H1 (cell line): ENCODE measurements around the gene SHC3. TPM values are rescaled to one million over a fixed set of nuclear protein-coding genes. Genes with fewer than 3 reads are reported as not detected.

Experiments used
- CTCF ChIA-PET: fragments of 300-600 bp; sonication (Branson Sonifier 250); formaldehyde crosslinking; loops from one replicate; lab custom pipeline; 2021; ENCODE audit not compliant: partially characterized antibody; lab: Charles Lee
- POLR2A ChIA-PET: fragments of 300-600 bp; sonication (Branson Sonifier 250); formaldehyde crosslinking; loops from one replicate; lab custom pipeline; 2021; ENCODE audit warnings: inconsistent platforms; ENCODE audit not compliant: partially characterized antibody; lab: Charles Lee
- DNase-seq, 2 experiments: peaks; one replicate each; pipeline versions ENCODE4 v3.0.0 to v3.0.0-alpha.2; 2010 to 2022; ENCODE audit warnings: low spot score in 2 of 2, low read depth in 1 of 2, mixed read lengths in 1 of 2
- FAIRE-seq: peaks from 2 replicates; lab custom pipeline; 2011; peaks lifted over from hg19 to GRCh38; lab: Jason Lieb, UNC
- H2AFZ ChIP-seq: 2 replicates; pipeline ENCODE4 v1.8.1; 2012; ENCODE audit warnings: low read length, inconsistent platforms
- H2AK5ac ChIP-seq: 2 replicates; pipeline ENCODE4 v1.6.1; 2013; ENCODE audit warnings: low read depth, low read length
- H2BK120ac ChIP-seq: replicated peaks from 2 replicates; pipeline ENCODE3; 2013; ENCODE audit warnings: low read depth, low read length, inconsistent platforms
- H2BK12ac ChIP-seq: 2 replicates; pipeline ENCODE4 v1.6.1; 2013; ENCODE audit warnings: low read depth, low read length
- H2BK15ac ChIP-seq: 2 replicates; pipeline ENCODE4 v1.6.1; 2013; ENCODE audit warnings: low read length
- H2BK20ac ChIP-seq: 2 replicates; pipeline ENCODE4 v1.6.1; 2013; ENCODE audit warnings: low read length
- H2BK5ac ChIP-seq: 2 replicates; pipeline ENCODE4 v1.6.1; 2013; ENCODE audit warnings: low read depth, low read length
- H3K14ac ChIP-seq: 2 replicates; pipeline ENCODE4 v1.6.1; 2013; ENCODE audit warnings: inconsistent platforms; ENCODE audit not compliant: insufficient read length
- H3K18ac ChIP-seq: 2 replicates; pipeline ENCODE4 v1.6.1; 2013; ENCODE audit warnings: low read length; ENCODE audit errors: extremely low read depth
- H3K23ac ChIP-seq: 2 replicates; pipeline ENCODE4 v1.6.1; 2013; ENCODE audit warnings: inconsistent platforms; ENCODE audit not compliant: insufficient read length
- H3K23me2 ChIP-seq: 2 replicates; pipeline ENCODE4 v1.6.1; 2013; ENCODE audit warnings: low read depth, low read length
- H3K27ac ChIP-seq: 2 replicates; pipeline ENCODE4 v1.6.1; 2011; ENCODE audit warnings: low read depth, low read length, inconsistent platforms
- H3K27me3 ChIP-seq, 4 experiments: replicated peaks in 1 of 4; 1 replicate in 1 of 4; 2 replicates in 3 of 4; pipeline versions ENCODE4 v1.6.1 to v1.8.1; 2011 to 2013; ENCODE audit warnings: low read length in 3 of 4, mild to moderate bottlenecking in 3 of 4, inconsistent platforms in 2 of 4, mixed read lengths in 2 of 4, moderate library complexity in 1 of 4; ENCODE audit not compliant: control insufficient read depth in 3 of 4, insufficient read depth in 3 of 4; ENCODE audit errors: extremely low read depth in 1 of 4
- H3K36me3 ChIP-seq, 4 experiments: 2 replicates each; pipeline versions ENCODE4 v1.6.1 to v1.8.1; 2011 to 2013; ENCODE audit warnings: mild to moderate bottlenecking in 4 of 4, low read length in 3 of 4, moderate library complexity in 2 of 4, control low read depth in 1 of 4, inconsistent platforms in 1 of 4; ENCODE audit not compliant: insufficient read depth in 4 of 4, control insufficient read depth in 2 of 4
- H3K4ac ChIP-seq: replicated peaks from 2 replicates; pipeline ENCODE3; 2013; ENCODE audit warnings: low read length, low read depth, mixed read lengths, inconsistent platforms; ENCODE audit not compliant: insufficient read length
- H3K4me1 ChIP-seq, 4 experiments: replicated peaks in 1 of 4; 1 replicate in 1 of 4; 2 replicates in 3 of 4; pipeline versions ENCODE4 v1.6.1 to v1.8.1; 2011 to 2013; ENCODE audit warnings: low read length in 3 of 4, inconsistent platforms in 2 of 4, mixed read lengths in 1 of 4; ENCODE audit not compliant: insufficient read depth in 4 of 4, control insufficient read depth in 3 of 4
- H3K4me2 ChIP-seq, 2 experiments: 2 replicates each; pipeline versions ENCODE4 v1.6.1 to v1.8.1; 2011 to 2013; ENCODE audit warnings: low read depth in 2 of 2, low read length in 2 of 2, control low read depth in 1 of 2, inconsistent platforms in 1 of 2, mild to moderate bottlenecking in 1 of 2; ENCODE audit not compliant: insufficient read depth in 1 of 2
- H3K4me3 ChIP-seq, 4 experiments: fragments of 200-600, 300-600 bp in 1 of 4; sonication (generic), shearing (Covaris generic), sonication (Bioruptor Twin) in 1 of 4; 2 replicates each; pipeline versions ENCODE4 v1.5.1 to v1.8.1; 2011 to 2016; ENCODE audit warnings: low read length in 4 of 4, low read depth in 3 of 4, control low read depth in 2 of 4, inconsistent platforms in 2 of 4, mild to moderate bottlenecking in 2 of 4, mixed read lengths in 1 of 4, moderate library complexity in 1 of 4; ENCODE audit not compliant: insufficient read depth in 2 of 4; ENCODE audit errors: extremely low read depth in 1 of 4
- H3K56ac ChIP-seq: replicated peaks from 2 replicates; pipeline ENCODE3; 2013; ENCODE audit warnings: low read depth, mild to moderate bottlenecking, mixed read lengths, low read length, inconsistent platforms; ENCODE audit not compliant: insufficient read length
- H3K79me1 ChIP-seq: 2 replicates; pipeline ENCODE4 v1.6.1; 2013; ENCODE audit warnings: low read depth, low read length, control low read depth
- H3K79me2 ChIP-seq, 2 experiments: 2 replicates each; pipeline versions ENCODE4 v1.6.1 to v1.8.1; 2012 to 2013; ENCODE audit warnings: low read length in 2 of 2, mild to moderate bottlenecking in 2 of 2, inconsistent platforms in 1 of 2; ENCODE audit not compliant: insufficient read depth in 2 of 2, control insufficient read depth in 1 of 2
- H3K9ac ChIP-seq, 4 experiments: replicated peaks in 1 of 4; 1 replicate in 1 of 4; 2 replicates in 3 of 4; pipeline versions ENCODE4 v1.6.1 to v1.8.1; 2011 to 2013; ENCODE audit warnings: low read depth in 3 of 4, low read length in 3 of 4, control low read depth in 2 of 4, mild to moderate bottlenecking in 2 of 4, moderate library complexity in 2 of 4, inconsistent platforms in 1 of 4; ENCODE audit errors: extremely low read depth in 1 of 4
- H3K9me3 ChIP-seq, 2 experiments: 2 replicates each; pipeline versions ENCODE4 v1.6.1 to v1.8.1; 2012 to 2013; ENCODE audit warnings: mild to moderate bottlenecking in 2 of 2, moderate library complexity in 2 of 2, control low read depth in 1 of 2, inconsistent platforms in 1 of 2, low read depth in 1 of 2, low read length in 1 of 2, mixed read lengths in 1 of 2; ENCODE audit not compliant: insufficient read depth in 2 of 2
- H4K20me1 ChIP-seq, 2 experiments: replicated peaks in 1 of 2; 2 replicates each; pipeline versions ENCODE3 to v1.8.1; 2011 to 2013; ENCODE audit warnings: inconsistent platforms in 2 of 2, low read length in 2 of 2, mild to moderate bottlenecking in 1 of 2; ENCODE audit not compliant: insufficient read depth in 2 of 2, control insufficient read depth in 1 of 2
- H4K5ac ChIP-seq: 2 replicates; pipeline ENCODE4 v1.6.1; 2013; ENCODE audit warnings: low read length, low read depth, mixed read lengths, inconsistent platforms; ENCODE audit not compliant: insufficient read length
- H4K8ac ChIP-seq: 2 replicates; pipeline ENCODE4 v1.8.0; 2013; ENCODE audit warnings: mild to moderate bottlenecking, moderate library complexity, low read length, inconsistent platforms; ENCODE audit not compliant: insufficient read depth; ENCODE audit errors: extremely low read depth
- H4K91ac ChIP-seq: replicated peaks from 2 replicates; pipeline ENCODE3; 2013; ENCODE audit warnings: low read length, mixed read lengths, inconsistent platforms; ENCODE audit not compliant: insufficient read length
- ATF2 ChIP-seq: IDR thresholded peaks from 2 replicates; pipeline ENCODE4 v1.6.1; 2012; ENCODE audit warnings: low read length, inconsistent platforms
- CBX8 ChIP-seq: fragments of 300-800, 300-1000 bp; sonication (generic); IDR thresholded peaks from 2 replicates; pipeline ENCODE4 v1.7.1; 2016; ENCODE audit warnings: low read depth, low read length, borderline replicate concordance
- CHD2 ChIP-seq: IDR thresholded peaks from 2 replicates; pipeline ENCODE4 v1.6.1; 2012; ENCODE audit warnings: low read length, improper control_type of control experiment
- CREB1 ChIP-seq: IDR thresholded peaks from 2 replicates; pipeline ENCODE4 v1.6.1; 2012; ENCODE audit warnings: inconsistent platforms
- GTF2F1 ChIP-seq: IDR thresholded peaks from 2 replicates; pipeline ENCODE4 v1.6.1; 2012; ENCODE audit warnings: low read depth, low read length, improper control_type of control experiment, borderline replicate concordance
- NANOG ChIP-seq: IDR thresholded peaks from 2 replicates; pipeline ENCODE4 v1.6.1; 2011; ENCODE audit warnings: low read length, low read depth, mild to moderate bottlenecking, inconsistent platforms; ENCODE audit not compliant: insufficient read depth, poor library complexity, severe bottlenecking
- RNF2 ChIP-seq: fragments of 200-900, 300-1000 bp; sonication (generic); IDR thresholded peaks from 2 replicates; pipeline ENCODE4 v1.7.1; 2016; ENCODE audit warnings: borderline replicate concordance, low read depth, mild to moderate bottlenecking, antibody characterized with exemption, low read length; ENCODE audit not compliant: poor library complexity, severe bottlenecking; ENCODE audit errors: missing control alignments
- SIN3A ChIP-seq, 2 experiments: IDR thresholded peaks in 1 of 2; conservative IDR thresholded peaks in 1 of 2; 2 replicates each; pipeline ENCODE4 v1.6.1; 2011 to 2012; ENCODE audit warnings: low read length in 2 of 2, improper control_type of control experiment in 1 of 2, low read depth in 1 of 2, mild to moderate bottlenecking in 1 of 2
- SP1 ChIP-seq: IDR thresholded peaks from 2 replicates; pipeline ENCODE4 v1.6.1; 2011; ENCODE audit warnings: low read depth, low read length
- TBP ChIP-seq: IDR thresholded peaks from 2 replicates; pipeline ENCODE4 v1.6.1; 2011; ENCODE audit warnings: low read depth, low read length, improper control_type of control experiment
- TEAD4 ChIP-seq: IDR thresholded peaks from 2 replicates; pipeline ENCODE4 v1.6.1; 2012; ENCODE audit warnings: low read depth, low read length, inconsistent platforms, mixed read lengths
- WGBS, 2 experiments: shearing (Covaris generic) in 1 of 2; methylation state at CpG; one replicate each; pipeline versions ENCODE4 v1.1.6 to v1.1.7; 2013 to 2015; ENCODE audit warnings: low lambda C conversion rate in 2 of 2, mixed read lengths in 2 of 2, inconsistent platforms in 1 of 2, low coverage in 1 of 2, missing lambda C conversion rate in 1 of 2; ENCODE audit not compliant: insufficient replicate concordance in 2 of 2, insufficient coverage in 1 of 2, insufficient read length in 1 of 2; ENCODE audit errors: extremely low coverage in 1 of 2, missing lambda C conversion rate in 1 of 2; 5-methylcytosine and 5-hydroxymethylcytosine counted together
- polyA plus RNA-seq, 7 experiments: library from polyadenylated mRNA; depleted of rRNA in 3 of 7; stranded (reverse) in 5 of 7; unstranded in 2 of 7; fragments of >200 nt in 5 of 7; fragments of 200-250 nt in 2 of 7; gene quantifications; 1 replicate in 5 of 7; 2 replicates in 1 of 7; 4 replicates in 1 of 7; pipeline versions ENCODE4 v1.2.1 to v1.2.3, GENCODE V29; 2011 to 2013; ENCODE audit warnings: missing spikeins in 2 of 7, mixed read lengths in 2 of 7
- total RNA-seq: library from RNA; stranded (reverse); fragmentation: NEBNext Ultra II Directional; extraction: Animal tissue kit (Norgen Biotek cat#: 25700); gene quantifications from 2 replicates; pipeline ENCODE4 v1.2.1, GENCODE V29; 2021

SHC3 gene
- total and polyA plus RNA-seq, 2 of the 8 experiments (the other 6 are each of a cell fraction or from before 2014, with no cell fraction given), result 1.4 to 7.1 TPM

GRCh38 chr9:89038382-89039103, 140.1 kb downstream of the SHC3 start:
- H3K27me3 ChIP-seq, result no peaks in the 10 kb centered on the region
- H3K14ac ChIP-seq, result no peak overlapping the region
- ChIA-PET CTCF (no interaction called here), POLR2A (interaction anchor here (0.7 kb wide), 1 partner anchor 13 kb away, joined by 3 read pairs; no protein-coding TSS in a partner anchor)
- H2BK15ac ChIP-seq, result no peak overlapping the region
- peaks cover 7% of the 10 kb centered on the region; the same call in 1 of the 2 replicates for H3K23me2 ChIP-seq
- 90% methylated on average over 5 of the region's 5 CpGs; no CpG with 5 or more reads in 1 of the 2 experiments for WGBS, 2 experiments
- H3K18ac ChIP-seq, result no peak overlapping the region
- no peak overlapping the region for H3K23ac ChIP-seq
- no peak overlapping the region for H2BK20ac ChIP-seq
- no peak overlapping the region for H3K9ac ChIP-seq
- no peaks in the 10 kb centered on the region for H3K9me3 ChIP-seq
- H4K8ac ChIP-seq, result no peak overlapping the region
- H2BK120ac ChIP-seq, result no peak overlapping the region
- H4K91ac ChIP-seq, result no peak overlapping the region
- no peaks in the 10 kb centered on the region for H3K4me1 ChIP-seq
- no peak overlapping the region for H3K56ac ChIP-seq
- no peak overlapping the region for H2BK12ac ChIP-seq
- no peak overlapping the region for H3K4me3 ChIP-seq
- no peak overlapping the region for H3K4ac ChIP-seq
- no peak overlapping the region for H4K5ac ChIP-seq
- H3K79me2 ChIP-seq, result no peaks in the 10 kb centered on the region
- H3K79me1 ChIP-seq, result no peaks in the 10 kb centered on the region
- no peak overlapping the region for H2AK5ac ChIP-seq
- no peak overlapping the region for H2AFZ ChIP-seq
- no peaks in the 10 kb centered on the region; a peak in 1 of 8 replicates for H3K36me3 ChIP-seq
- H4K20me1 ChIP-seq, result peaks cover 0 to 8% of the 10 kb centered on the region in 2 experiments
- no peak overlapping the region for H3K27ac ChIP-seq
- no peak overlapping the region for H2BK5ac ChIP-seq
- FAIRE-seq (no peak), DNase-seq (no peak)
- H3K4me2 ChIP-seq, result no peak overlapping the region
- TF ChIP-seq ATF2 (no peak), GTF2F1 (no peak), RNF2 (no peak), TBP (no peak), SP1 (no peak), CHD2 (no peak), CBX8 (no peak), NANOG (no peak), SIN3A (conservative IDR thresholded peaks at IDR 0.05 in 1 of 2, IDR thresholded peaks at IDR 0.05 in 1 of 2; ENCODE audit: low read depth in 1 of 2, low read length in 2 of 2) (no peak), CREB1 (no peak), TEAD4 (no peak)
